Measurements from ENCODE around the gene RIGI.
"Not testable (repeated sequence)": the region's sequence is repeated elsewhere in the genome, so short reads cannot be mapped to it uniquely, and the experiment has no call there.

Gene RIGI

GRCh38 chr9:32526041-32526706 is at the start of gene RIGI:
Gene RIGI, minus strand, starts transcription at chr9:32526196. Its CDS starts 30 bp downstream, at chr9:32526166.
- DNase-seq = peak; percentile 95

- no peak for DNase-seq
These were observed 48.9 kb upstream of the RIGI start for GRCh38 chr9:32574858-32575257.

- DNase-seq = no peak
These were observed 47.8 kb upstream of the RIGI start for GRCh38 chr9:32573821-32574220.

- peak; percentile 96 for DNase-seq
These were observed 47.0 kb upstream of the RIGI start, which contains the start of gene NDUFB6 for GRCh38 chr9:32572900-32573523. Gene NDUFB6, minus strand, starts transcription at chr9:32573159. Its CDS starts 99 bp downstream, at chr9:32573060.

GRCh38 chr9:32571969-32572899 is 46.2 kb upstream of the RIGI start:
- peak; percentile 60 for DNase-seq

DNA sequence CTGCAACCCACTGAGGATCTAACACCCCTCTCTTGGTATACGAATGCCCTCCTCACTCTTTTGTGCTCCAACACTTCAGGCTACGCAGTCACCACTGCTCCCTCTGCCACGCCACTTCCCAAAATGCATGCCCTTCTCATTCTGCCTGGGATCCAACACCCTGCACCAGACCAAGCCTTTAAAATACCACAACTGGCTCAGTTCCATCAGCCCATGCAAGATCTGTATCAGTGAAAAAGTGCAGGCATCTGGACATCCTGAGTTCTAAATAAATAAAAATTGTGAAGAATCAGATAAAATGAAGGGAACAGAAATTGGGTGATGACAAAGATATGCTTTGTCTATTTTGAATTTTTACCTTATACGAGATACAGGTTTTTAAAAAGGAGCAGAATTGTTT is 44.3 kb upstream of the RIGI start:
- no peak for DNase-seq

DNA sequence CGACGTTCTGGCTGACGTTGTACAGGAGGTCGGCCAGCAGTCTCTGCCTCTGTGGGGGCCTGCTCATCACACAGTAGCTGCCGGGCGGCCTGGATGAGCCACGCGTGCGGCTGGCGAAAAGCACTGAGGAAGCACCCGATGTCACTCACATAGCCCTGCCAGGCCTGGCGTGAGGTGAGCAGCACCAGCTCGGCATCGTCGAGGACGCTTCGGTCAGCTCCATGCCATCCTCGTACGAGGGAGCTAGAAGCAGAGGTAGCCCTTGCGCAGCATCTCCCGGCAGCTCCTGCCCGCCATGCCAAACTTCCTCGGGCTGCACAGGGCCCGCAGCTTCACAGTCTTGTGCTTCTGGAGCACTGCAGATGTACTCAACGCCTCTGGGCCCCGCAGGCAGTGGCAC is 40.8 kb upstream of the RIGI start:
- no peak for DNase-seq

DNA sequence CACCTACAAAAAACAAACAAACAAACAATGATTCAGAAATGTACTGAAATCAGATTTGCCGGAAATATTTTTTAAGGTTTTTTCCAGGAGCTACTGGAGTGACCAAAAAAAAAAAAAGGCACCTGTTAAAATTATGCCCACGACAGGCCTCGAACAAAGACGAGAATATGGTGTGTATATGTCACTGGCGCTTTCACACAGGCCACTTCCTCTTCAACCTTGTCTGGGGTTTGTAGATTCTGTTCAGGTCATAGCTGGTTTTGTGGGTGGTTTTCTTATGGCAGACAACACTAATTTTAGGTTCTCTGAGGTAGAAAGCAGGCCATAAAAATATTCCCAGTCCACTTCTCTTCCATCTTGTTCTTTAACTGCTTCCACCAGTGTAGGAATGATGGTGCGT is 40.0 kb upstream of the RIGI start:
- DNase-seq = no peak

GRCh38 chr9:32558408-32558934 is 32.5 kb upstream of the RIGI start:
- DNase-seq = no peak

DNA sequence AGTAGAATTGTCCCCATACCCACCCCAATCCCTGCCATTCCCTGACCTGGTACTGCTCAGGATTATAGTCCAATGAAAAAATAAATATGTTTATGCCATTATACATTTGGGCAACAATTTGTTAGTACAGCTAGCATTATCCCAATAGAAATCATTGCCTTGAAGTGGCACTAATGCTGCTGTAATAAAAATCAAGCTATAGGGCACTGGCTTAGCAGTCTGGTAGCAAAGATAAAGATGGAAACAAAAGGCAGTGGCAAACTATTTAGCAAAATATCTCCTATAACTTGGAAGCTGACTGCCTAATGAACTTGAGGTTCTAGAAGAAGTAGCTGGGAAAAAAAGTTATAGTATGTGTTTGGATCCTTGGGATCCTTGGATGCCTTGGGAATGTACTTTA is 28.6 kb upstream of the RIGI start:
- no peak for DNase-seq

- DNase-seq = no peak
These were observed 28.1 kb upstream of the RIGI start for GRCh38 chr9:32554107-32554506.

- peak; percentile 96 for DNase-seq
These were observed 26.3 kb upstream of the RIGI start, which contains the start of the genes SMIM27 and TOPORS for GRCh38 chr9:32552172-32552872. Gene SMIM27, plus strand, starts transcription at chr9:32552327. Its CDS starts 108 bp downstream, at chr9:32552435. Gene TOPORS, minus strand, starts transcription at chr9:32552586. Its CDS starts 150 bp downstream, at chr9:32552436.

- DNase-seq = no peak
These were observed 25.5 kb upstream of the RIGI start for GRCh38 chr9:32551276-32552051.

GRCh38 chr9:32550562-32551275 is 24.7 kb upstream of the RIGI start:
- DNase-seq = peak; percentile 98

DNA sequence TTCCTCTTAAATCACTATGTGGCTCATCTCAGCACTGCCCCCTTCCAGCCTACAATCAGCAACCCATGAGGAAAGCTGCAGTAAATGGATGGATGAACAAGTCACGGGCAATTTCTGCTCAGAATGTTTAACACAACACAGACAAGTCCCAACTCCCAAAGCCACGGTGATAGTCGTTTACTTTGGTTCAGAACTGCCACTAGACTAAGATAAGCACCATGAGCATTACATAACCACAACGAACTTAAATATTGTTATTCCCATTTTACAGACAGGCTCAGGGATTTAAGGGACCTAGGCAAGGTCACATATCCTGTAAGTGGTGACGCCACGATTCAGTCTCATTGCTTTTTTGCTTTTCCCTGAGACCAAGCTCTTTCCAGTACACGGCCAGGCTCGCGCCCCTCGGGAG is 24.2 kb upstream of the RIGI start:
- DNase-seq = no peak

- not testable (repeated sequence) for DNase-seq
These were observed 22.2 kb upstream of the RIGI start for GRCh38 chr9:32548213-32548612.

DNA sequence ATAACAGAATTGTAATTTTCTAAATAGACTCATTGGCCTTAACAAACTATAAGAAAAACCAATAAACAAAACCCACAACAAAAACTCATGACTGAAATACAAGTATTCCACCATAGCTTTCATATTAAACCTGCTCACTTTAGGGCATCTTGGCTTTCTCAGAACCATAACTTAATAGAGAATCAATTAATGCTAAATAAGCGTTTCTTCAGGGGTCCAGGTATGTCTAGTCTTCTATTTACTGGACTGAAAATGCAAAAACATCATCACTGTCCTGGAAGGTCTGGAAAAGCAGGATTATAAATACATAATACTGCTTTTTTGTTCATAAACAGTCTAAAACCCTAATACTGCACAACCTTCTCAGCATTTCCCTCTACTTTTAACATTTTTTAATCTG is 19.9 kb upstream of the RIGI start:
- DNase-seq = no peak

GRCh38 chr9:32543047-32543446 is 17.1 kb upstream of the RIGI start:
- DNase-seq = no peak

GRCh38 chr9:32533816-32534215 is 7.8 kb upstream of the RIGI start:
- no peak for DNase-seq

- DNase-seq = no peak
These were observed 7.3 kb upstream of the RIGI start for GRCh38 chr9:32533336-32533735.

GRCh38 chr9:32526707-32527048 is 682 bp upstream of the RIGI start:
- no peak for DNase-seq

Data from femur (tissue), 1 donor.